Measurements from ENCODE around the gene RAB1B.
A peak's percentile ranks its signal among the peaks of the same experiment; 100 is the strongest.
"Not testable (repeated sequence)": the region's sequence is repeated elsewhere in the genome, so short reads cannot be mapped to it uniquely, and the experiment has no call there.

RAB1B gene

GRCh38 chr11:66247295-66247694 lies 21.1 kb upstream of the RAB1B start:
- Histone ChIP-seq H2AFZ (ENCODE audit: low read depth, low read length) (no peak overlapping the region), H3K36me3 (ENCODE audit: insufficient read depth, low read length) (peaks cover 20% of the 10 kb centered on the region), H3K9me3 (ENCODE audit: low read length) (no peaks in the 10 kb centered on the region), H3K4me3 (ENCODE audit: low read length) (no peak overlapping the region), H3K27me3 (ENCODE audit: insufficient read depth, low read length) (no peaks in the 10 kb centered on the region), H3K4me1 (ENCODE audit: insufficient read depth, low read length) (peaks cover 2% of the 10 kb centered on the region)

- H3K4me3 ChIP-seq (ENCODE audit: low read length): no peak overlapping the region
- H3K9me3 ChIP-seq (ENCODE audit: low read length): no peaks in the 10 kb centered on the region
- peaks cover 15% of the 10 kb centered on the region for H3K36me3 ChIP-seq (ENCODE audit: insufficient read depth, low read length)
- no peaks in the 10 kb centered on the region for H3K27me3 ChIP-seq (ENCODE audit: insufficient read depth, low read length)
- peaks cover 2% of the 10 kb centered on the region for H3K4me1 ChIP-seq (ENCODE audit: insufficient read depth, low read length)
- no peak overlapping the region for H2AFZ ChIP-seq (ENCODE audit: low read depth, low read length)
These were observed 20.6 kb upstream of the RAB1B start for GRCh38 chr11:66247801-66248200.

- H3K9me3 ChIP-seq (ENCODE audit: low read length): no peaks in the 10 kb centered on the region
- H3K27me3 ChIP-seq (ENCODE audit: insufficient read depth, low read length): no peaks in the 10 kb centered on the region
- peaks cover 11% of the 10 kb centered on the region for H3K36me3 ChIP-seq (ENCODE audit: insufficient read depth, low read length)
- H3K4me3 ChIP-seq (ENCODE audit: low read length): no peak overlapping the region
- H2AFZ ChIP-seq (ENCODE audit: low read depth, low read length): no peak overlapping the region
- peaks cover 1% of the 10 kb centered on the region for H3K4me1 ChIP-seq (ENCODE audit: insufficient read depth, low read length)
These were observed 19.5 kb upstream of the RAB1B start for GRCh38 chr11:66248903-66249302.

- Histone ChIP-seq H3K27me3 (ENCODE audit: insufficient read depth, low read length) (no peaks in the 10 kb centered on the region), H3K4me1 (ENCODE audit: insufficient read depth, low read length) (peaks cover 2% of the 10 kb centered on the region), H2AFZ (ENCODE audit: low read depth, low read length) (no peak overlapping the region), H3K9me3 (ENCODE audit: low read length) (no peaks in the 10 kb centered on the region), H3K36me3 (ENCODE audit: insufficient read depth, low read length) (peaks cover 6% of the 10 kb centered on the region), H3K4me3 (ENCODE audit: low read length) (no peak overlapping the region)
These were observed 16.6 kb upstream of the RAB1B start for GRCh38 chr11:66251809-66252208.

GRCh38 chr11:66253081-66253480 lies 15.4 kb upstream of the RAB1B start:
- not testable (repeated sequence) for H3K4me1 ChIP-seq (ENCODE audit: insufficient read depth, low read length); H3K27me3 ChIP-seq (ENCODE audit: insufficient read depth, low read length); H2AFZ ChIP-seq (ENCODE audit: low read depth, low read length); H3K36me3 ChIP-seq (ENCODE audit: insufficient read depth, low read length); H3K9me3 ChIP-seq (ENCODE audit: low read length); H3K4me3 ChIP-seq (ENCODE audit: low read length)

GRCh38 chr11:66258473-66258893 lies 10.0 kb upstream of the RAB1B start:
- Histone ChIP-seq H3K9me3 (ENCODE audit: low read length) (no peaks in the 10 kb centered on the region), H3K4me1 (ENCODE audit: insufficient read depth, low read length) (peaks cover 13% of the 10 kb centered on the region)

GRCh38 chr11:66259225-66259624 lies 9.2 kb upstream of the RAB1B start:
- no peaks in the 10 kb centered on the region for H3K9me3 ChIP-seq (ENCODE audit: low read length)
- H3K4me3 ChIP-seq (ENCODE audit: low read length): no peak overlapping the region
- H3K27me3 ChIP-seq (ENCODE audit: insufficient read depth, low read length): no peaks in the 10 kb centered on the region
- peaks cover 13% of the 10 kb centered on the region for H3K4me1 ChIP-seq (ENCODE audit: insufficient read depth, low read length)
- peaks cover 39% of the 10 kb centered on the region for H3K36me3 ChIP-seq (ENCODE audit: insufficient read depth, low read length)
- H2AFZ ChIP-seq (ENCODE audit: low read depth, low read length): no peak overlapping the region

More at GRCh38 chr11:66258473-66258893, 10.0 kb upstream of the RAB1B start:
- Histone ChIP-seq H3K27me3 (ENCODE audit: insufficient read depth, low read length) (no peaks in the 10 kb centered on the region), H3K4me3 (ENCODE audit: low read length) (peak overlapping the region; percentile 85), H3K36me3 (ENCODE audit: insufficient read depth, low read length) (peaks cover 33% of the 10 kb centered on the region), H2AFZ (ENCODE audit: low read depth, low read length) (no peak overlapping the region)

GRCh38 chr11:66259956-66260355 lies 8.5 kb upstream of the RAB1B start:
- H3K27me3 ChIP-seq (ENCODE audit: insufficient read depth, low read length): no peaks in the 10 kb centered on the region
- H3K9me3 ChIP-seq (ENCODE audit: low read length): no peaks in the 10 kb centered on the region
- peaks cover 13% of the 10 kb centered on the region for H3K4me1 ChIP-seq (ENCODE audit: insufficient read depth, low read length)
- H3K4me3 ChIP-seq (ENCODE audit: low read length): no peak overlapping the region
- H2AFZ ChIP-seq (ENCODE audit: low read depth, low read length): no peak overlapping the region
- H3K36me3 ChIP-seq (ENCODE audit: insufficient read depth, low read length): peaks cover 46% of the 10 kb centered on the region

- Histone ChIP-seq H2AFZ (ENCODE audit: low read depth, low read length) (no peak overlapping the region), H3K4me1 (ENCODE audit: insufficient read depth, low read length) (peaks cover 14% of the 10 kb centered on the region), H3K27me3 (ENCODE audit: insufficient read depth, low read length) (no peaks in the 10 kb centered on the region), H3K9me3 (ENCODE audit: low read length) (no peaks in the 10 kb centered on the region), H3K36me3 (ENCODE audit: insufficient read depth, low read length) (peaks cover 49% of the 10 kb centered on the region), H3K4me3 (ENCODE audit: low read length) (no peak overlapping the region)
These were observed 6.9 kb upstream of the RAB1B start for GRCh38 chr11:66261578-66261977.

GRCh38 chr11:66262191-66262590 lies 6.2 kb upstream of the RAB1B start:
- no peaks in the 10 kb centered on the region for H3K27me3 ChIP-seq (ENCODE audit: insufficient read depth, low read length)
- H3K4me3 ChIP-seq (ENCODE audit: low read length): no peak overlapping the region
- H2AFZ ChIP-seq (ENCODE audit: low read depth, low read length): no peak overlapping the region
- peaks cover 49% of the 10 kb centered on the region for H3K36me3 ChIP-seq (ENCODE audit: insufficient read depth, low read length)
- H3K9me3 ChIP-seq (ENCODE audit: low read length): no peaks in the 10 kb centered on the region
- H3K4me1 ChIP-seq (ENCODE audit: insufficient read depth, low read length): peaks cover 16% of the 10 kb centered on the region

GRCh38 chr11:66262696-66263095 lies 5.7 kb upstream of the RAB1B start:
- peaks cover 49% of the 10 kb centered on the region for H3K36me3 ChIP-seq (ENCODE audit: insufficient read depth, low read length)
- peaks cover 18% of the 10 kb centered on the region for H3K4me1 ChIP-seq (ENCODE audit: insufficient read depth, low read length)
- no peak overlapping the region for H2AFZ ChIP-seq (ENCODE audit: low read depth, low read length)
- H3K4me3 ChIP-seq (ENCODE audit: low read length): no peak overlapping the region
- H3K27me3 ChIP-seq (ENCODE audit: insufficient read depth, low read length): no peaks in the 10 kb centered on the region
- H3K9me3 ChIP-seq (ENCODE audit: low read length): no peaks in the 10 kb centered on the region

GRCh38 chr11:66263231-66263630 lies 5.2 kb upstream of the RAB1B start:
- peaks cover 18% of the 10 kb centered on the region for H3K4me1 ChIP-seq (ENCODE audit: insufficient read depth, low read length)
- H3K4me3 ChIP-seq (ENCODE audit: low read length): no peak overlapping the region
- no peak overlapping the region for H2AFZ ChIP-seq (ENCODE audit: low read depth, low read length)
- H3K36me3 ChIP-seq (ENCODE audit: insufficient read depth, low read length): peaks cover 49% of the 10 kb centered on the region
- no peaks in the 10 kb centered on the region for H3K27me3 ChIP-seq (ENCODE audit: insufficient read depth, low read length)
- H3K9me3 ChIP-seq (ENCODE audit: low read length): no peaks in the 10 kb centered on the region

- H3K4me3 ChIP-seq (ENCODE audit: low read length): no peak overlapping the region
- H3K9me3 ChIP-seq (ENCODE audit: low read length): no peaks in the 10 kb centered on the region
- H3K36me3 ChIP-seq (ENCODE audit: insufficient read depth, low read length): peaks cover 49% of the 10 kb centered on the region
- no peaks in the 10 kb centered on the region for H3K27me3 ChIP-seq (ENCODE audit: insufficient read depth, low read length)
- H2AFZ ChIP-seq (ENCODE audit: low read depth, low read length): no peak overlapping the region
- H3K4me1 ChIP-seq (ENCODE audit: insufficient read depth, low read length): peaks cover 13% of the 10 kb centered on the region
These were observed 4.7 kb upstream of the RAB1B start for GRCh38 chr11:66263785-66264184.

- H3K27me3 ChIP-seq (ENCODE audit: insufficient read depth, low read length): no peaks in the 10 kb centered on the region
- H3K4me1 ChIP-seq (ENCODE audit: insufficient read depth, low read length): peaks cover 12% of the 10 kb centered on the region
- no peak overlapping the region for H3K4me3 ChIP-seq (ENCODE audit: low read length)
- peaks cover 49% of the 10 kb centered on the region for H3K36me3 ChIP-seq (ENCODE audit: insufficient read depth, low read length)
- no peaks in the 10 kb centered on the region for H3K9me3 ChIP-seq (ENCODE audit: low read length)
- no peak overlapping the region for H2AFZ ChIP-seq (ENCODE audit: low read depth, low read length)
These were observed 4.1 kb upstream of the RAB1B start for GRCh38 chr11:66264383-66264782.

Measured in neuron (in vitro differentiated cells).